GM21825 (cell line): ENCODE results near the gene DHX32.
"Not testable (repeated sequence)": the region's sequence is repeated elsewhere in the genome, so short reads cannot be mapped to it uniquely, and the experiment has no call there.

Source experiments
- ATAC-seq: cut with Tn5 transposase; IDR thresholded peaks from one replicate; pipeline ENCODE4 v1.9.1; 2021; ENCODE audit warnings: mild to moderate bottlenecking, moderate library complexity; ENCODE audit not compliant: unreplicated experiment

The DHX32 gene

DNA sequence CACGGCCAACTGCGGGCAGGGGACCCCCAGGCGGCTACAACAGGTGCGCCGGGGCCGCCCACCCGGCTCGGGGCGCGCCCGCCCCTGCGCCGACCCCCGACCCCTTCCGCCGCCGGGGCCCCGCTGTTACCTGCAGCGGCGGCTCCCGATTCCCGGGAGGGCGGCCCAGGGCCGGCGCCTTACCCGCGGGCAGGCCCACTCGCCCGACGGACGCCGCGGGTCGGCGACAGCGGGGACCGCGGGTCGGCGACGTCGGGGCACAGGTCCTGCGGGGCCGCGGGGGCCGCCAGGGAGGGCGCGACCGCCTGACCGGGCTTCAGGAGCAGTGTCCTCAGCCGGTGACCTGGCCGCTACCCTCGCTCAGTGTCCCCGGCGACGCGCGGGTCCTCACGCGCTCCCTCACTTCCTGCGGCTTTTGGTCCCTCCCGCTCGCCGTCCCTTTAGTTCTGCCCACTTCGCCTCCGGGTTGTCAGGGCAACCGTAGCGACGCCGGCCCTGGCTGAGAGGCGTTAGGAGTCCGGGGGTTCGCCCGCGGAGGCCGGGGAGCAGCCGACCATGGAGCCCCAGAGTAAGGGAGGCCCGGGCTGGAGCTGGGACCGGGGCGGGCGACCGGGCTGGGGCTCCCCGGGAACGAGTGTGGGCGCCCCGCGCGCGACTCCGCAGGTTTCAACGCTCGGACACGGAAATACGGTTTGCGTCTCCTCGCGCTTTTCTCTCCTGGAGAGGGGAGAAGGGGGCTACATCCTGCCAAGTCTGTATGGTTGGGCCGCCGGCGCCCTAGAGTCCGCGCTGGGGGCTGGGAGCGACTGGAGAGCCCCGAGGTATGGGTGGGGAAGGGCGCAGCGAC, 15.2 kb upstream of the DHX32 start, which contains the start of gene FANK1:
FANK1 (plus strand) TSS at position 477 of the 847 bp plus-strand sequence; CDS start at position 556, 79 bp downstream.
- ATAC-seq, result peak; percentile 86

DNA sequence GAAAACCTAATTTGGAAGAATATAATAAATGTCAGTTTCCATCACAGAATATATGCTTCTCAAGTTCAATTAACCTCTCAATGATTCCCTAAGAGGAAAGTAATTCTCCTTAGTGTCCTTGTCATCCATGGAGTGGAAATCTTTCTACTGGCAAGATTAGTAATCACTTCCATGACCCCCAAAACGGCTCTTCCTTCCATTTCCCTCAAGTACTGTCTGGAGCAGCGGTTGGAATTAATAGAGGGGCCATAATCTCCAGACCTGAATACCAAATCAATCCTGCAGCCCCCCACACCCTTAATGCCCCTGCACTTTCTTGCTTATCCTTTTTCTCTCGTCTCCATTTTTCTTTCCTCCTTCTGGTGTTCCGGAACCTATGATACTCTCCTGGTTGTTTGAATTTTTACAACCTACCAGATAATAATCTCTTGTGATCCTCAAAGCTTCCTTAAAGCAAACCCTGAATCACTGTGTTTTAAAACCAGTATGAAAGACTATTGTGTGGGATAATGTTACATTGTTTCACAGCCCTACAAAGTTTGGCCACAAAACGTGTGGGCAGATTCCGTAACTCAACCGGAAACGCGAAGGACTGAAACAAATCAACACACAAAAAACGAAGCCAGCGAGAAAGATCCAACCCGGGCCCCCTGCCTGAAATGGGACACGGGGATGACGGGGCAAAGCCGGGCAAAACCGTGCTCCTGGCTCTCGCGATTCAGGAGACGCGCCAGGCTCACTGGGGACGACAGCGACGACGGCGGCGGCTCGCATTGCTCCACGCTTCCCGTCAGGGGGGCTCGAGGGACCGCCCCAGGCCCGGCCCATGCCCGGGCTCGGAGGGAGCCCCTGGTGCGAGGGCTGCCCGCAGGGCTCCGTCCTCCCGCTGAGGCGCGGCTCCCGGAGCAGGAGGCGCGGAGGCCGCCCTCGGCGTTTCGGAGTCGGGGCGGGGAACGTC, 14.3 kb upstream of the DHX32 start:
- ATAC-seq, result peak; percentile 51

DNA sequence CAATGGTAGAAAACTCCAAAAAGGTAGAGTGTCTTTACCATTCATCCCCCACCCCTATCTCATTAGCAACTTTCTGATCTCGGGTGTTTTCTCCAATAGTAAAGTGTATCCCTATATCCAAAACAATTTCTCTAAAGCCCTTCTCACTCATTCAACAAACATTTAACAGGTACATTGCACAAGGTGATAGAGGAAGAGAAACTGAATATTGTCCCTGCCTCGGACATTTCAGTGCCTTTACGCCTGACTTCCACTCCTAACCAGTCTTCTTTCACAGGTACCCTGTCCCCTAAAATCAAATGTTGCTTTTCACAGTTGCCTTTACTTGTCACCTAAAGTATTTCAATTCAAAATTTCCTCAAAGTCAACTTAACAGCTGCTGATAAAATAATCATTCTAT, 13.1 kb upstream of the DHX32 start:
- ATAC-seq, result not testable (repeated sequence)

DNA sequence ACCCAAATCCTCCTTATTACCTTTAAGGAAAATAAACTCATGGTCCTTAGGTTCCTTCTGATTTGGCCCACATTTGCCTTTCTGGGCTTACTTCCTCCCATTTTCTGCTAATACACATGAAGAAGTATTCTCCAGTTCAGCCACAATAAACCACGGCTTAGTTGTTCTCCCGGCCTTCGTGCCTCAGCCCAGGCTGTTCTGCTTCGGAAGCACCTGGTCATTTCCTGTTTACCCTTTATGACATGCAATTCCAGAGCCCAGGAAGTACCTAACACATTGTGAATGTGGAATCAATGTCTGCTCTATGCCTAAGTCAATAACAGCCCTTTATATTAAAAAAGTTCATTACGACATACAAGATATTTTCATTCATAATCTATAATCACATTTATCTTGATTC, 11.3 kb upstream of the DHX32 start:
- not testable (repeated sequence) for ATAC-seq

DNA sequence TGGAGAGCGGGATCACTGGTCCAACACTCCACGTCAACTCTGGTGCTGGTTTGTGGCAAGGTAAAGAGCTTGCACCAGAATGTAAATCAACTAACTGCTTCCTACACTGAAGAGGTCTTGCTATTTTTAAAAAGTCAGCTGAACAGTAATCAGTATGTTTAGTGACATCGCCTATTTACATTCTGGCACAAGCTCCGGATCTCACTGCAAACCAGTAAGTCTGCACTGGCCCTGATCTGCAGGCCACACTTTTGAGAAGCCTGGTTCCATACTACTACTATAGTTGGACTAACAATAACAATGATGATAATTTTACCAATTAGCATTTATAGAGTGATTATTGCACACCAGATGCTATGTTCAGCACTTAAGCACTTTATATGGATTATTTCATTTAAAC, 8.3 kb upstream of the DHX32 start:
- not testable (repeated sequence) for ATAC-seq

DNA sequence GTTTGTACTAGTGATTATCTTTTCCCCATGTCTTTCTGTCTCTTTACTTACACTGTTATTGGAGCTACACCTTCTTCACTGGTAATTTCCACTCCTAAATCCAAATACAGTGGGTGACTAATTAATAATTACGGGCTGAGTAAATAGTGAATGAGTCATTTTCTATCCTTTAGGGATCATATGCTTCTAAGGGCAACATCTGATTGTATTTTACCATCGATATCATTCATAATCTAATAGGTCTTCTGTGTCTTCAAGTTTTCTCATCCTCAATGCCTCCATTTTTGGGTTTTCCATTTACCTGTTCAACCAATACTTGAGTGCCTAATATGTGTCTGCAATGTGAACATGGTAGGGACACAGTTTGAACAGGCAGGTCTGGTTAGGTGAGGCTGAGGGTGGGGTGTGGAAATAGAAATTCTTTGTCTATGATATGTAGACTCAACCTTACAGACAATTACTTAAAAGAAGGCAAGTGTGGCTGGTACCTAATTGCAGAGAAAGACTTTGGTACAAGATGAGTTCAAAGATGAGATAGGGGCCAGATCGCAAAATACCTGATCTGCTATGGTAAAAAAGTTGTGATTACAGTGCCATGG, 5.9 kb upstream of the DHX32 start:
- ATAC-seq, result no peak

DNA sequence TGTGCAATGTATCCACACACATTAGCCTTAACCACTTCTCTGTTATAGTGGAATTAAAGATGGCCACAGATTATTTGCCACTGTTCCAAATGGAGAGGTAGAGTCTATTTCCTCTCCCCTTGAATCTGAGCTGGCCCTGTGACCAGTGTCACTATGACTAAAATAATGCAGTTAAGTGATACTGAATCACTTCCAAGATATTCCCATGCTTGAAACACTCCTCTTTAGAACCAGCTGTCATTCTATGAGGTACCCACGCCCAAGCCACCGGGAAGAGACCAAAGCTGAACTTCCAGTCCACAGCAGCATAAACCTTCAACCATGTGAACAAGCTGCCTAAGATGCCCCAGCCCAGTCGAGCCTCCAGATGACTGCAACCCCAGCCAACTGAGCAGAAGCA, 2.1 kb upstream of the DHX32 start:
- ATAC-seq, result no peak

DNA sequence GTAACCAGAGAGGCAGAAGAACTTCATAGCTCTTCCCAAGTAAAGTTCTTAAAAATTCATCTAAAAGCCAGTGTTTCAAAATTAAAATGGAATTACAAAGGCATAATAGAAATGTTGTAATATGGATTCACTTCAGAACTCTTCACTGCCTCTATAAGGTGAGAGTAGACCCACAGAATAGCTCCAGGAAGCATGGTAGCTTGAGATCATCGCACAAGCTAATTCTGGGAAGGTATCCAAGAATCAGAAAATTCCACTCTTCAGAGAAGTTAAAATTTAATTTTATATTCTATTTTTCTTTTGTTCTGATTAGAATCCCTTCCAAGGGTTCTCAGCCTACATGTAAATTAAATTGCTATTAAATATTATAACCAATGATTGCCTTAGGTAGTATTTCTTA, 1.5 kb upstream of the DHX32 start:
- ATAC-seq, result no peak

DNA sequence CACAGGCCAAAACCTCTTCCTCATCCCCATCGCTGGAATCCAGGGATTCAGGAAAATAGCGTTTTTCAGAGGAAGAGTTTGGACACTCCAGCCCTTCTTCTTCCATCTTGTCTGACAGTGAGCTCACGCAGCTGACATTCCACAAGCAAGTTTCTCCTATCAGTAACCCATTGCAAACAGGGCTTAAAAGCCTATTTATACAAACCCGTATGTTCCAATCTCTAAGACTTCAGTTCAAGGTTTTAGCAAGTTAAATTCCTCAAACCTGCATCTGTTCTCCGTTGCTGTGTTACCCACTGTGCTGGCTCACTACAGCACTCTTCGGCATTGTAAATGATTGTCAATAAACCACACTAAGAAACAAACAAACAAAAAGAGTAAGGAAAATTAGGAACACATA, 373 bp downstream of the DHX32 start:
- no peak for ATAC-seq

DNA sequence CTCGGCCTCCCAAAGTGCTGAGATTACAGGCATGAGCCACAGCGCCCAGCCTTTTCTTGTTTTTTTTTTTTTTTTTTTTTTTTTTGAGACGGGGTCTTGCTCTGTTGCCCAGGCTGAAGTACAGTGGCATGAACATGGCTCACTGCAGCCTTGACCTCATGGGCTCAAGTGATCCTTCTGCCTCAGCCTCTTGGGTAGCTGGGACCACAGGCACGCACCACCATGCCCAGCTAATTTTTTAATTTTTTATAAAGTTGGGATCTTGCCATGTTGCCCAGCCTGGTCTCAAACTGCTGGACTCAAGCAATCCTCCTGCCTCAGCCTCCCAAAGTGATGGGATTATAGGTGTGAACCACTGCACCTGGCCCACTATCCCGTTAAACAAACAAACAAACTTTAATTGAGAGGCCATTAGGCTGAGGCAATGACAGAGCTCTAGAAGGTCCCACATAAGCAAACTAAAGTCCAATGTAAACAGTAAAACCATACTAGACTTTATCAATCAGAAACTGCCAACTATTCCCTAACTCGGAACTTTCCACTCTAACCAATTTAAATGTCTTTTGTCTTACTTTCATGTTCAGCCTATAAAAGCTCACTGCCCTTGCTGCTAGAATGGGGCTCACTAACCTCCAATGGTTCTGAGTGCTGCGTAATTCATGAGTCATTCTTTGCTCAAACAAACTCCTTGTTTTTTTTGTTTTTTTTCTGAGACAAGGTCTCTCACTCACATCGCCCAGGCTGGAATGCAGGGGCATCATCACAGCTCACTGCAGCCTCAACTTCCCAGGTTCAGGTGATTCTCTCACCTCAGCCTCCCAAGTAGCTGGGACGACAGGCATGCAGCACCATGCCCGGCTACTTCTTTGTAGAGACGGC, 1.9 kb downstream of the DHX32 start:
- ATAC-seq, result no peak

DNA sequence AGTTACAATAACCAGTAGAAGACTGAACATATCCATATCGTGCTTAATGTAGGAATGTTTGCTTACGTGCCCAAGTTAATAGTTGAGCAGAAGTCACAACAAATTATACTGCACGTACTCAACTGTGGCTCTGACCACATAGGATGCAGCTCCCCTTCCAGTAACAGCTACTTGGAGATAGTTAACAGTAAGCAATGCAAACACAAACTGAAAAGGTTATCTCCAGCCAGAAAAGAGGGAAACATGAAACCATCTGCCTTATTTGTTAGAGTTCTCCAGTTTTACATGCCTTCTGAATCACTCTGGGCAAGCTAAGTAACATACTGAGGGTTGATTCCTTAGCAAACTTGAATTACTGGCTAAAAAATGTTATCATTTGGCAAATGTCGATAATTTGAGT, 9.8 kb downstream of the DHX32 start:
- ATAC-seq, result no peak

DNA sequence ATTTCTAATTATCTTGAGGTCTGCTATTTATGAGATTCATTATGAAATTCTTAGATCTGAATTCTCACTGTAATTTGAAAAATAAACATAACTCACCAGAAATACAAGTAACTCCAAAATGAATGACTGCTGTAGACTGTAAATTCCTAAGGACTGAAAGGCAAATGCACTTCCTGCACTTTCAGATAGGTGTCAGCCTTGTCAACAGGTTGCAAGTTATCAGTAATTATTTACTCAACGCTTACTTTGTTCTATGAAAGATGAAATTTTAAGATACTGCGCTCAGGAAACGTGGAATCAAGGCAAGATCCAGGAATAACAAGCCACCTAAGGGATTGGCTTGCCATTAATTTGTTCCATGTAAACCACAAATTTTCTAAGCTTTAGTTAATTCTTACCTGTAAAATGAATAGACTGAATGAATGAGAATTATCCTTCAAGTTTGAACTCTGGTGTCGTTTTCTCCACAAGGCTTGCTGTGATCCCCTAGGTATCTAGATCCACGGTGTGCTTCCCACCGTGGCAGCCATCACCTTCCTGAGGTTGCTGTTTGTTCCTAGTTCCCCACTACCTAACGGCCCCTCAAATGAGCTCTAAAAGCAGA, 12.6 kb downstream of the DHX32 start:
- no peak for ATAC-seq

DNA sequence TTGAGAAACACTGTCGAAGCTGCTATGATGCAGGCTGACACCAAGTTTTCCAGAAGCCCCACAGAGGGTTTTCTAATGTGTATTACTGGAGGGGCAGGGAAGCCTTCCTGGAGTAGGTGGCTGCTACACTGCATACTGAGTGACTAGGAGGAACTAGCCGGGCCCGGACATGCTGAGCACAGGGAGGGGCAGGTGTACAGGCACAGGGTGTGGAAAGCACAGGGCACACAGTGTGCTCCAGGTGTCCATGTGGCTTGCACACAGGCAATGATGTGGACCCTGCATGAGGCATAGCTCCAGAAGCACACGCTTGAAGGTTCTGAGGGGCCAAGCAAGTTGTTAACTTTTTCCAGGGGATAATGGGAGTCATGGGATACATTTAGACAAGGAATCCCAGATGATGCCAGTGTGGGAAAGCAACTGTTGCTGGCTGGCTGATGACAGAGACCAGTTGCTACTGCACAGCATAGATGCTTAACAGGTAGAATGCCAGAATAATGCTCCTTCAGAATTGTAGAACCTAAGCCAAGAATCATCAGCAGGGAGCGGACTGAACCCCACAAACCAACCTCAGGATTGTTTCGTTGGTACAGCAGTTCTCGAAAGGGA, 14.6 kb downstream of the DHX32 start:
- no peak for ATAC-seq

DNA sequence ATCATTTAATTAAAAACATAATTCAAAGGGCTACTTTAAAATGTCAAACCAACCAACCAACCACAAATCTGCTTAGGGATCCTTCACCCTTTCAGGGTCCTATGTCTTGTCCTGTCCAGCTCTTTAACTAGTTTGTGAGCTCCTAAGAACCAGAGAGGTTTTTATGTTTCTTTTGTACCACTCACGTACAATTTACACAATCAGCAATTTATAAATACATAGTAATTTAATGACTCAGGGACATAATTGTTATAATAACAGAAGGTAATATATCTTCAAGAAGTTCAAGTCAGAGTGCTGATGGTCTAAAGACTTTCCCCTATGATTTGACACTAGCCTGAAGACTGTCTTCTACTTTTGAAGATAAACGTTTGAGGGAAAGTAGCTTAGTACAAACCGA, 16.0 kb downstream of the DHX32 start:
- ATAC-seq, result no peak

DNA sequence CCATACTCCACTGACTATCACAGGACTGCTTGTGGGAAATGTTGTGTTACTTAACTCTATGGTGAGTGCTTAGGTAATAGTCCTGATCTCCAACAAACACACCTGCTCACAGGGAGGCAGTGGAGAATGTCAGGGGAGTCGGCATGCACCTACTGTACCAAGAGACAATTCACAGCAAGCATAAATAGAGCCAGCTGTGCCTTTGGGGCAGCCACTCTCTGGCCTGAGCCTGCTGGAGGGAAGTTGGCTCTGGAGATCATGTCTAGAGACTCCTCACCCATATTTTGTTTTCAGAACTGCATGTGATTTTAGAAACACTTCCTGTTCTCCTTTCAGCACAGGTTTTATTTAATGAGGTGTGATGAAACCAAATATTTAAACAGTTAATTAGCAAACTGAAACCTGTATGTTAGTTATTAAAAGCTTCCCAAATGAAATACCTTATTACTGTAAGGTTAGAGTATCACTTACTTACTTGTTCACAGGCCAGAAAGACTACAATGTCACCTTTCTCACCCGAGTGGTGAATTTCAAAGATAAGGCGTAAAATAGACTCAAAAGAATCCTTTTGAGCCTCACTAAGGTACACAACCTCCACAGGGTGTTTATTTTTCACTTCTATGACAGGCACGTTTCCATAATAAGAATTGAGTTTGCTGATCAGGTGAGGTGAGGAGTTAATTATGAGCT, 21.8 kb downstream of the DHX32 start:
- ATAC-seq, result no peak

DNA sequence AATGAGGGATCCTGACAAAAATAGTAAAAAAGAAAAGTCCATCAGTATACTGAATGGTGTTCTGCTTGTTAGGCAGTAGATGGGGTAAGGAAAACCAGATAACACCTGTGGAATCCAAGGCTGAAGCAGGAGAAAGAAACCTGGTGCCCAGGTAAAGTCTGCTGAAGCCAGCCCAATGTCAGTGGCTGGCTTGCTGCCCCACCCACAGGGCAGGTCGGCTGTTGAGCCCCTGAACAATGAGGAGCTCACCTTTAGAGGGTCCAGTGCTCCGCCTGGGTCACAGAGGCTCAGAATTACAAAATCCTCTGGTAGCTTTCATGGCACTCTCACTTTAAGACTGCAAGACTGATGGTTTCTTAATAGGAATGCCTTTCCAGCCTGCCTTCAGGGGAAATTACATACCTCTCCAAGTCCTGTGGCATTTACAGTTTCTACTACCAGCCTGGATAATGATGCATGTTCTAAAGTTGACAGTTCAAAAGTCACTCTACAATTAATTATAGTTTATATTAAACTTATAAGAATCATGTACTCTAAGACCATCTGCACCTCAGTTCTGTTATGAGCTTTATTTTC, 23.8 kb downstream of the DHX32 start:
- no peak for ATAC-seq

DNA sequence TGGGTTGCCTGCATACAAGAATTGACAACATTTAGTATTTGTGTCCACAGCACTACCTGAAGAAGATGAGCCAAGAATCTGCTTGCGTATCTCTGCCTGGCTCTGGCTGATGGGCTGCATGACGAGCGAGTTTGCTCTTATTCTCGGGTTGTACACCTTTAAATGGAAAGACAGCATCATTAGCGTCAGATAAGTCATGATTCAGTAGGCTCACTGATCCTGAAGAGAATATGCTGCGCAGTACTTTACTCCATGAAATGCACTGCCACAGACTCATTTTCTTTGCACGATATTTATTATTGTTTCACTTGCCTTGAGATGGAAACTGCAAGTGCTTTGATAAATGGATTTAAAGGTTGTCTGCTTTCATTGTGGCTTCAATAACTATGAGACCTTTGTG, 28.6 kb downstream of the DHX32 start:
- no peak for ATAC-seq
